Melanocyte of skin (primary cell): ENCODE data around the gene ZCCHC3. TPM values are rescaled to one million over a fixed set of nuclear protein-coding genes. Genes with fewer than 3 reads are reported as not detected.

Source experiments
- total RNA-seq, 2 donors: library from RNA; depleted of rRNA; stranded (reverse); fragments of >200 nt; gene quantifications; 2 replicates each; pipeline ENCODE4 v1.2.3, GENCODE V29; 2012

Gene ZCCHC3
- 10 to 100 TPM in 1 of 2 donors, 1 to 10 TPM in 1; 8.3 to 10.3 TPM for total RNA-seq

DNA sequence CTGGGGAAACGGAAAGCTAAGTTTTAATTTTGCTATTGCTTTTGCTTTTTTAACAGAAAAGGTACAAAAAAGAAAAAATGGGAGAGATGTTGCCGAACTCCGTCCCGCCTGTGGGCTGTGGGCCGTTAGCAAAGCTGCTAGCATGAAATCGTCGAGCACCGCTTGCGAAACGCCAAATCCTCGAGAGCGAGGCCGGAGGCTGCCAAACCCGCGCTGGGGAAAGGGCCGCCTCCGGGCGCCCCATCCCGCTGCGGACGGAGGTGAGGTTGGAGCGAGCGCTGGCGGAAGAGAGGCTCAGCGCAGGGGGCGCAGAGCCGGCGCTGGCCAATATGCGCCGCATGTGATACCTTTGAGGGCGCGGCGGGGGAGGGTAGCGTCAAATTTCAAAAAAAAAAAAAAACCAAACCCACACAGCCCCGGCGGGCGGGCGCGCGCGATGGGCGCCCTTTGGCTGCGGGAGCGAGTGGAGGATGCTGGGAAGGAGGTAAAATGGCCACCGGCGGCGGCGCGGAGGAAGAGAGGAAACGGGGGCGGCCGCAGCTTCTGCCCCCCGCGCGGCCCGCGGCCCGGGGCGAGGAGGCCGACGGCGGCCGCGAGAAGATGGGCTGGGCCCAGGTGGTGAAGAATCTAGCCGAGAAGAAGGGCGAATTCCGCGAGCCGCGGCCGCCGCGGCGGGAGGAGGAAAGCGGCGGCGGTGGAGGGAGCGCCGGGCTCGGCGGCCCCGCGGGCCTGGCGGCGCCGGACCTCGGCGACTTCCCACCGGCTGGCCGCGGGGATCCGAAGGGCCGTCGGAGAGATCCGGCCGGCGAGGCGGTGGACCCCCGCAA lies at the start of gene ZCCHC3:
Gene ZCCHC3 (plus strand): TSS at position 473 of the 827 bp plus-strand sequence. CDS start 17 bp downstream, at position 490.

DNA sequence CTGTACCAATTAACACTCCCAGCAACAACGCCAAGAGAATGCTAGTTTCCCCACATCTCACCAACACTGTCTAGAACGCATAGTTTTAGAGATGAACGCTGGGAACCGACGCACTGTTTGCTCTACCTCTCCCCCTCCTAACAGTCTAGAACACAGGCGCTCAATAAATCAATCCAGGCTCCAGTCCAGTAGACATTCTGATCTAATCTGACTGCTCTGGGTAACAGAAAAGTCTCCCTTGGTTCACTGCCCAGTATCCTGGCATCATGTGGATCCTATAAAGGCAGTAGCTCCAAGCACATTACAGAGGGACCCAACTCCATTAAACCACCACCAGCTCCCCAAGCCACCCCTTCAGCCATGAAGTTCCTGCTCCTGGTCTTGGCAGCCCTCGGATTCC lies 40.0 kb upstream of the ZCCHC3 start, which contains the start of gene DEFB132:
Gene DEFB132 (plus strand): TSS at position 306 of the 400 bp plus-strand sequence. CDS start 55 bp downstream, at position 361.

DNA sequence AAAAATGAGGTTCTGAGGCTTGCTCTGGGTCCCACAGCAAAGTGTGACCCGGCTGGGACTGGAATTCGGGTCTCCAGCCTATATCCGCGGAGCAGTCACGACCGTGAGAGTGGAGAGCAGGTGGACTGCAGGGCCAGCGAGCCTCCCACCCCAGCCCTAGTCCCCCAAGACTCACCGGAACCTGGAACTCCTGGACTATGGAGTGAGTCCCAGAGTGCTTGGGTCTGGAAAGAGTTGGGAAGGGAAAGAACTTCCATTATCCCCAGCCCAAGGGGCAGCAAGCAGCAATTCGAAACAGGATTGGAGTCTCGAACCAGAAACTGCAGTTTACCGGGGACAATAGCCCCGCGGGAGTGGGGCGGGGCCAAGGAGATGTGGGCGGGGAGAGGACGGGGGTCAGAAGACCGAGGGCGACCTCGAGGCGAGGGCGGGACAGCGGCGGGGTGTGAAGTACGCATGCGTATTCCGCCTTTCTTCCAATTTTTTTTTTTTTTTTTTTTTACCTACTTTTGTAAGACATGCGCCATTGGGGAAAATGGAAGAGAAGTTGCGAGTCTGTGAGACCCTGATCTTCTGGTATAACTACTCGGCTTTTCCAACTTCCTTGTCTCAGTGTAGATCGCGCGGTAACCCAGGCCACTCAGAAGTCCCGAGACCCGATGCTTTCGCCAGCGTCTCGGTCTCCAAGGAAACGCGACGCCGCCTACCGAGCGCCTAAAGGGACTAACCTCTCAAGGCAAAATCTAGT lies 7.1 kb upstream of the ZCCHC3 start, which contains the start of gene C20orf96:
Gene C20orf96 (minus strand): TSS at position 667 of the 748 bp plus-strand sequence. CDS start 140 bp downstream, at position 527.

GRCh38 chr20:325045-325888 lies 27.9 kb downstream of the ZCCHC3 start, which contains the start of gene SOX12:
Gene SOX12 (plus strand): TSS chr20:325552. CDS start chr20:325925, 373 bp downstream.

DNA sequence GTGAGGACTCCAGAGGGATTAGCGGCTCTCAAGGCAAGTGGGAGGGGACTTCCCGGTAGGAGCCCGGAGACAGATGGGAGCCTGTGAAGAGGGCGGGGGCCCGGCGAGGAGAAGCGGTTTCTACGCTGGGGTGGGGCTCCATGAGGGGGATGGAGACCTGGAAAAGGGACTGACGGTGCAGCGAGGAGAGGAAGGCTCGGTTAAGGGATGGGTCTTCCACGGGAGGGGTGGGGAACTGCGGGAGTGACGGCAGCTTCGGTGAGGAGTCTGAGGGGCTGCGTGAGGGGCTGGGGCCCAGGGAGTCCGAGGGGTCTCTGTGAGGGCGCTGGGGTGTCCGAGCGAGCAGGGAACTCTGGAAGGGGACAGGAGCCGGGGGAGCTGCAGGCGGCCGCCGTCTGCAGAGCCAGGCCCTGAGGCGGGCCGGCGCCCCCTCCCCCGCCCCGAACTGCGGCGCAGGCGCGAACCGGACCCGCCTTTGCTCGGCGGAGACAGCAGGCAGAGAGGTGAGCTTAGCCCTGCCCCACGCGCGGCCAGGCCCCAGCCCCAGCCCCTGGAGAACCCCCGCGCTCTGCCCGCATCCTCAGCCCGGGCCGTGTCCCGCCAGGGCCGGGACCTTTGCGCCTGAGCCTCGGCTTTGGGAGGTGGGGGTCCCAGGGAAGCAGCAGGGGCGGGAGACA lies 49.4 kb downstream of the ZCCHC3 start, which contains the start of gene NRSN2:
Gene NRSN2 (plus strand): TSS at position 472 of the 677 bp plus-strand sequence. CDS start 2,533 bp downstream, outside the sequence.

Other genes with a start within 250 kb of the ZCCHC3 start
- not detected for gene DEFB125, start 209.9 kb upstream of the ZCCHC3 start, total RNA-seq
- not detected for gene DEFB126, start 155.0 kb upstream of the ZCCHC3 start, total RNA-seq
- not detected for gene DEFB127, start 140.1 kb upstream of the ZCCHC3 start, total RNA-seq
- gene DEFB128, start 107.9 kb upstream of the ZCCHC3 start, total RNA-seq, result not detected
- under 1 TPM in 1 of 2 donors, not detected in 1; 0.34 TPM for gene DEFB129, start 70.3 kb upstream of the ZCCHC3 start, total RNA-seq
- not detected for gene DEFB132, start 39.8 kb upstream of the ZCCHC3 start, total RNA-seq
- 1 to 10 TPM; 2.8 to 3.7 TPM for gene C20orf96, start 6.8 kb upstream of the ZCCHC3 start, total RNA-seq
- 1 to 10 TPM; 6.2 to 6.7 TPM for gene SOX12, start 28.0 kb downstream of the ZCCHC3 start, total RNA-seq
- gene NRSN2, start 49.5 kb downstream of the ZCCHC3 start, total RNA-seq, result 10 to 100 TPM; 69.9 to 98.6 TPM
- 10 to 100 TPM; 24.8 to 46.6 TPM for gene TRIB3, start 83.2 kb downstream of the ZCCHC3 start, total RNA-seq
- 100 to 1,000 TPM in 1 of 2 donors, 10 to 100 TPM in 1; 98.2 to 102 TPM for gene RBCK1, start 110.7 kb downstream of the ZCCHC3 start, total RNA-seq
- 10 to 100 TPM; 47.3 to 55.1 TPM for gene TBC1D20, start 165.0 kb downstream of the ZCCHC3 start, total RNA-seq
- 10 to 100 TPM; 87.1 to 91.2 TPM for gene CSNK2A1, start 246.2 kb downstream of the ZCCHC3 start, total RNA-seq